ENCODE data around the gene MYMK. TPM values are rescaled to one million over a fixed set of nuclear protein-coding genes. Genes with fewer than 3 reads are reported as not detected.
A peak's percentile ranks its signal among the peaks of the same experiment; 100 is the strongest.

The MYMK gene
- total RNA-seq, 1 donor from 2014 or later, result not detected

DNA sequence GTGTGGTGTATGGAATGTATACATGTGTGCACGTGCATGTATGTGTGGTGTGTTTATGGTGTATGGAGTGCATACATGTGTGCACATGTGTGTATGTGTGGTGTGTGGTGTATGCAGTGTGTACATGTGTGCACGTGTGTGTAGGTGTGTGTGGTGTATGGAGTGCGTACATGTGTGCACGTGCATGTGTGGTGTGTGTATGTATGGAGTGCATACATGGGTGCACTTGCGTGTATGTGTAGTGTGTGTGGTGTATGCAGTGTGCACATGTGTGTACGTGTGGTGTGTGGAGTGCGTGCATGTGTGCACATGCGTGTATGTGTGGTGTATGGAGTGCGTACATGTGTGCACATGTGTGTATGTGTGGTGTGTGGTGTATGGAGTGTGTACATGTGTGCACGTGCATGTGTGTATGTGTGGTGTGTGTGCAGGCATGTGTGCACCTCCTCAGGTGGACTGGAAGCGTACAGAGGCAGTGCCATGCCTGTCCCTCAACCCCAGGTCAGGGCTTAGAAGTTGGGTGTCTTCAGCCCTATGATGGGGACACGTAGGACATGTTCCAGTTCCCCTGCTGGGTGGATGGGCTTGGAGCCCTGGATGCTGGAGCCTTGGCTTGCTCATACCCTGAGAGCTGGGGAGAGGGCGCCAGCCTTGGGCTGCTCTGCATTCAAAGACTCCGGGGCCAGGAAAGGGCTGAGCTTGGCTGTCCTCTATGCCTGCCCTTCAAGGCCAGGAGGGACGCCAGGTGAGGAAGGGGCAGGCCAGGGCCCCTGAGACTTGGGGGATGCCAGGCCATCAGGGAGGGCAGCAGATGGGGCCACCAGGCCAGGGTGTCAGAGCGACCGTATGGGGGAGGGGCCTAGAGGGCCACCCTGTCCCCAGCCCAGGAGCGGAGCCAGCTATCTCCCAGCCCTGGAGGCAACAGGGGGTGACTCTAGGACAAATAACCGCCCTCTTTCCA, 12.2 kb downstream of the MYMK start:
- ATAC-seq (no peak), DNase-seq (no peak)
- H3K27me3 ChIP-seq, result no peaks in the 10 kb centered on the region
- no peak overlapping the region for H3K27ac ChIP-seq
- no peak overlapping the region for H3K4me3 ChIP-seq
- no peaks in the 10 kb centered on the region for H3K36me3 ChIP-seq
- TF ChIP-seq CTCF (IDR thresholded peaks at IDR 0.05), result no peak
- intact Hi-C loops (cut with DNase I), result no loop called here
- H3K4me1 ChIP-seq, result peaks cover 21% of the 10 kb centered on the region
- no peaks in the 10 kb centered on the region for H3K9me3 ChIP-seq

DNA sequence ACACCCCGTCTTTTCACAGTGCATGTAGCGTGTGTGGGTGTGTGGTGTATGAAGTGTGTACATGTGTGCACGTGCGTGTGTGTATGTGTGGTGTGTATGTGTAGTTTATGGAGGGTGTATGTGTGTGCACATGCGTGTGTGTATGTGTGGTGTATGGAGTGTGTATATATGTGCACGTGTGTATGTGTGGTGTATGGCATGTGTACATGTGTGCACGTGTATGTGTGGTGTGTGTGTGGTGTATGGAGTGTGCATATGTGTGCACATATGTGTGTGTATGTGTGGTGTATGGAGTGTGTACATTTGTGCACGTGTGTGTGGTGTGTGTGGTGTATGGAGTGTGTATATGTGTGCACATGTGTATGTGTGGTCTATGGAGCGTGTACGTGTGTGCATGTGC, 13.2 kb downstream of the MYMK start:
- H3K36me3 ChIP-seq, result no peaks in the 10 kb centered on the region
- H3K27me3 ChIP-seq, result no peaks in the 10 kb centered on the region
- TF ChIP-seq CTCF (IDR thresholded peaks at IDR 0.05), result no peak
- peaks cover 21% of the 10 kb centered on the region for H3K4me1 ChIP-seq
- ATAC-seq (no peak), DNase-seq (no peak)
- H3K27ac ChIP-seq, result no peak overlapping the region
- intact Hi-C loops (cut with DNase I), result no loop called here
- H3K4me3 ChIP-seq, result no peak overlapping the region
- no peaks in the 10 kb centered on the region for H3K9me3 ChIP-seq

- DNase-seq, result no peak
- H3K4me3 ChIP-seq, result no peak overlapping the region
- no peaks in the 10 kb centered on the region for H3K9me3 ChIP-seq
- H3K36me3 ChIP-seq, result no peaks in the 10 kb centered on the region
- no peak for ATAC-seq
- no peak overlapping the region for H3K27ac ChIP-seq
- no peaks in the 10 kb centered on the region for H3K27me3 ChIP-seq
- peaks cover 24% of the 10 kb centered on the region for H3K4me1 ChIP-seq
- intact Hi-C loops (cut with DNase I), result no loop called here
- no peak for TF ChIP-seq CTCF (IDR thresholded peaks at IDR 0.05)
These were observed 13.7 kb downstream of the MYMK start for GRCh38 chr9:133510926-133511505.

- Histone ChIP-seq H3K27me3 (no peaks in the 10 kb centered on the region), H3K9me3 (no peaks in the 10 kb centered on the region), H3K27ac (peak overlapping the region; percentile 36), H3K4me1 (peaks cover 20% of the 10 kb centered on the region), H3K4me3 (no peak overlapping the region), H3K36me3 (no peaks in the 10 kb centered on the region)
- TF ChIP-seq CTCF (IDR thresholded peaks at IDR 0.05), result no peak
- ATAC-seq (peak; percentile 60), DNase-seq (no peak)
- intact Hi-C loops (cut with DNase I), result no loop called here
These were observed 15.3 kb downstream of the MYMK start for GRCh38 chr9:133509179-133510083.

DNA sequence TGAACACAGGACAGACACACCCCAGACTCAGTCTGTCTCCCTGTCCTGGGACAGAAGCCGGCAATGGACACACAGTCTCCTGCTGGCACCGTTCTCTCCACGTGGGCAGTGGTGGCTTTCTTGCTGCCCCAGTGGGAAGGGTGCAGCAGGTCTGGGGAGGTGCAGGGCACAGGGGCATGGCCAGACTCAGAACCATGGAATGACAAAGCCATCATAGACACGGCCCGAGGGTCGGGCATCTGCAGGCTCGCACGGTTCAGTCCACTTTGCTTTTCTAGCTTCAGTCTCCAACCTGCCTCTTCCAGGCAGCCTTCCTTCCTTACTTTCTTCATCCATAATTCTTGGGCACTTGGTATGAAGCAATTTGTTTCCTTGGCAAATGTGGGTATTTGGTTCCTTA, 16.7 kb downstream of the MYMK start:
- ATAC-seq (no peak), DNase-seq (no peak)
- intact Hi-C loops (cut with DNase I), result no loop called here
- Histone ChIP-seq H3K4me3 (no peak overlapping the region), H3K4me1 (peaks cover 15% of the 10 kb centered on the region), H3K36me3 (no peaks in the 10 kb centered on the region), H3K27ac (no peak overlapping the region), H3K9me3 (no peaks in the 10 kb centered on the region), H3K27me3 (no peaks in the 10 kb centered on the region)
- no peak for TF ChIP-seq CTCF (IDR thresholded peaks at IDR 0.05)
